ENCODE results near the gene EFEMP2. TPM values are rescaled to one million over a fixed set of nuclear protein-coding genes. Genes with fewer than 3 reads are reported as not detected.
A peak's percentile ranks its signal among the peaks of the same experiment; 100 is the strongest.
"Not testable (repeated sequence)": the region's sequence is repeated elsewhere in the genome, so short reads cannot be mapped to it uniquely, and the experiment has no call there.

EFEMP2 gene
- total RNA-seq, 1 donor from 2014 or later, result 35.0 TPM

DNA sequence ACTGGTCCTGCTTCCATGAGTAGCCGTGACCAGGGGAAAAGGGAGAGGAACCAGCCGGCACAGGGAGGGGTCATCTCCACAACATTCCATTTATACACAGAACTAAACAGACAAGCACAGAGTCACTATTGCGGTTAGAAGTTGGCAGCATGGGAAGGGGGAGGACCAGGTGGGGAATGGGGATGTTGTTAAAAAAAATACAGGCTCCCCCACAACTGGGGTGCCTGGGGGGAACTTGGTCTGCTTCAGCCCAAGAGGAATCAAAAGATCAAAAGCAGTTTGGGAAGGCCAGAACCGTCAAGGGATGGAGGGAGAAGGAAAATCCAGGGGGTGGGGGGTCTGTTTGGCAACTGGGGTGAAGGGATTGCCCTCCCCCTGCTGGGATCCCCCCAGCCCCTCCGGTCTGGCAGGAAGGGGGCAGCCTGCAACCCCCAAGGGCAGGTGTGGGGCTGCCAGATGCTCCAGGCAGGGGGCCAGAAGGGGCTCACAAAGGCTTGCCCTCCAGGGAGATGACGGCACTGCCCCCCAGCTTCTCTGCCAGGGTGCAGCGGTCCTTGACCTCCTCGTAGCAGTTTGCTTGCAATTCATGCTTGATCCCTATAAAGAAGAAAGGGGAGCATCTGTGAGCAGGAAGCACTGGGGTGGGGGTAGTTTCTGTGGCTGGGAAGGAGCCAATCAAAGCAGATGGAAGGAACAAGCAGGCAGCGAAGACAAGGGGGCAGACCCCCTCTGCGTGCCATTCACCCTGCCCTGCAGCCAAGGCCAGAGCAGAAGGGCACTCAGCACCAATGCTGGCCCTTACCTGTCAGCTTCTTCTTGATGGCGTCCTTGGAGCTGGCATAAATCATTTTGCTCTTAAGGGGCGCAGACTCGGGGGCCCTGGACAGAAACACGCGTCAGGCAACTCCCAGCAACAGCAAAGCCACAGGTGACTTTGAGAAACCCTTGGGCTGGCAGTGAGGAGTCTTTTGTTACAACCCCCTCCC lies 17.5 kb downstream of the EFEMP2 start:
- no peak for DNase-seq (ENCODE audit: low read depth)

DNA sequence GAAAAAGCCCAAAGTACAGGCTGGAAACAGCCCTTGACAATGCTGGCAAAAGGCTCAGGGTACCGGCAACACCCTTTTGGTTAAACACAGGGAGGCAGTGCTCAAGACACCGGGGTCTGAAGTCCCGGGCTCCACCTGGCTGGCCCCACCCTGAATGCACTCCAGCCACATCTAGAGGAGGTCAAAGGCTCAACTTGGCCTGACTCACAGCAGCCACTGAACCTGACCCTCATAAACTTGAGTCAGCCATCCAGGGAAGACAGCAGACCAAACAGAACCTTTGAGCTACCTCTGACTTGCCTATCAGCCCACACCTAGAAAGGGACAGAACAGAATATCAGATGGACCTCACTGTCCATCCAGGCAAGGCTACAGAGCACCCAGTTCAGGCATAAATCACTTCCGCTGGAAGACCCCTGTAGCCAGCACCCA lies 18.4 kb downstream of the EFEMP2 start:
- DNase-seq (ENCODE audit: low read depth), result no peak

DNA sequence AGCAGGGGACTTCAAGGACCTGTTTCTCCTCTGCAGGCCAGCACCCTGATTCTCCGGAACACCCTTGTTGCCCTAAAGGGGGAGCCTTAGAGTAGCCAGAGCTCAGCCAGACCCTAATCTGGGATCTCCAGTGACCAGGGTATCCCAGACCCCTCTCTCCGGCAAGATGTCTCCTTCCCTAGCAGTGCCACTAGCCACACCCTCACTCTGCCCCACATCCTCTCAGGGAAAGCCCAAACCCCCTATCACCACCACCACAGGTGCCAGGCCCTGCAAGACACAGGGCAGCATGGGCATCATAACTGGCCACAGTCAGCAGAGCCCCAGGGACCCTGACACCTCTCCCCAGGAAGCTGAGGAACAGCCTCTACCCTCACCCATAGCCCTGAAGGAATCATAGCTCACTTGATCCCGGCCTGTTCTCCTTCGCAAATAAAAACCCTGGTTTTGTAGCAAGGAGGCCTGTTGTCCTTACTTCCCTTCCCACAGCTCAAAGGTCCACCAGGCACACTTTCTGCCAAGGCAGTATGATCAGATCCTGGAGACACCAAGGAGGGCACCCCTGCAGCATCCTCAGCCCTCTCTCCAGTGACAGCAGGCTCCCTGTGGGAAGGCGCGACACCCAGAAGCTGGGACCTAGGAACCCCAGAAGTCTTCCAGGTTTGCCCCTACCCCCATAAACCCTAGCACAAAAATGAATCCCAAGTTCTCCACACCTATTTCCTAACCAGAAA lies 19.2 kb downstream of the EFEMP2 start:
- no peak for DNase-seq (ENCODE audit: low read depth)

DNA sequence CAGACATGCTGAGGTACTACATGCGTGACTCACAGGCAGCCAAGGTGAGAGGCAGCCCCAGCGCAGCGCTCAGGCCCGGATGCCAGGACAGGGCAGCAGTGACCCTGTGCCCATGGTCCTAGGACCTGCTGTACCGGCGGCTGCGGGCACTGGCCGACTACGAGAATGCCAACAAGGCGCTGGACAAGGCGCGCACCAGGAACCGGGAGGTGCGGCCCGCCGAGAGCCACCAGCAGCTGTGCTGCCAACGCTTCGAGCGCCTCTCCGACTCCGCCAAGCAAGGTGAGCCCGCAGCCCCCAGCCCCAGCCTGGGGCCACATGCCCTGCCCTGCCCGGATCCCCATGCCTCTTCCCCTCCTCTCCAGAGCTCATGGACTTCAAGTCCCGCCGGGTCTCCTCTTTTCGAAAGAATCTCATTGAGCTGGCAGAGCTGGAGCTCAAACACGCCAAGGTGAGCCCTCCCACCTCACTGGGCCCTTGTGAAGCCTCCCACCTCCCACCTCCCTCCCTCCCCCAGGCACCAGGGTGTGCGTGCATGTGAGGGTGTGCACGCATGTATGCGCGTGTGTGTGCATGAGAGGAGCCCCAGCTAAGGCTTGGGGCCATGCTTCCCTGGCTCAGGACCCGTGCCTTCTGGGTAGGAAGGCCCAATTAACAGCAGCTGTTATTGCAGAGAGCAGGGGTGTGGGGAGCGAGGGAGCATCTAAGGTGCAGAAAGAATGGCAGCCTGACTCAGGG lies 19.9 kb downstream of the EFEMP2 start:
- no peak for DNase-seq (ENCODE audit: low read depth)

DNA sequence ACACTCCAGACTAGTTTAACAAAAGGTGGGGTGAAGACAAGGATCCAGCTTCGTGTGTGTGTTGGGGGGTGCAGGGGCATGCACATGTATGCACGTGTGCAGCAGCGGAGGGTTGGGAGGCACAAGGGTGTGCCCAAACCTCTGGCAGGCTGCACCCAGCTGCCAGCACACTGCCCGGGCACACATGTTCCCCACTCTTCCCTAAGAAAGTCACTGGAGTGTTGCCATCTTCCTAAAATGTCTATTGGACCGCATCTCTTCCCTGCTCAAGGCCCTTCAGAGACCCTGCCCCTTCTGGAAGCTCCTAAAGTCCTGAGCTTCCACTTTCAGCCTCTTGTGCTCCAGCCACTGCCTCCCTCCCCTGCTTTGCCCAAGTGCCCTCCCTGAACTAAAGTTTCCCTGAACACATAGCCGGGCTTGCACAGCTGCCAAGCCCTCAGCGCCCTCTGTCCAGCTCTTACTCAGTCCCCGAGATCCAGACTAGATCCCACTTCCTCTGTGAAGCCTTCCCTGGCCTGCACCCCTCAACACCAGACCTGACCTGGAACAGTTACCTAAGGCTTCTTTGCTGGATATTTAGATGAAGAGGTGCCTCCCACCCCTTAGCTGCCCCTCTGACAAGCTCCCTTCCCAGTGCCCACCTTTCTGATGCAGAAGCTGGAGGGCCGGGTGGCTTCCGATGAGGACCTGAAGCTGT lies 20.6 kb downstream of the EFEMP2 start:
- DNase-seq (ENCODE audit: low read depth), result no peak

DNA sequence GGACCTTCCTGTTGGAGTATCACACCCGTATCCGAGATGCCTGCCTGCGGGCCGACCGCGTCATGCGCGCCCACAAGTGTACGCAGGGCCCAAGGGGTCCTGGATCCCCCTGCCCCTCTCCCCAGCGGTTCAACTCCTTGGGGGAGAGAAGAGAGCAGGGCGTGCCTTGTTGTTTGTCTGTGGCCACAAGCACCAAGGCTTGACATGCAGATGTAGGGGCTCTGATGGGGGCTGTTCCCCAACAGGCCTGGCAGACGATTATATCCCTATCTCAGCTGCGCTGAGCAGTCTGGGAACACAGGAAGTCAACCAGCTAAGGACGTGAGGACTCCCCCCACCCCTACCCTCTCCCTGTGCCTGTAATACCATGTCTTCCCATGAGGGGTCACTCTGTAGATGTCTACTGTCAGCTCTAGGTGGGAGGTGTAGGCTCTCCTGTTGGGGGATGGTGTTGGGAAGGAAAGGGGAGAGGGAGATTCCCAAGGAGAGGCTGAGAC lies 21.5 kb downstream of the EFEMP2 start:
- no peak for DNase-seq (ENCODE audit: low read depth)

DNA sequence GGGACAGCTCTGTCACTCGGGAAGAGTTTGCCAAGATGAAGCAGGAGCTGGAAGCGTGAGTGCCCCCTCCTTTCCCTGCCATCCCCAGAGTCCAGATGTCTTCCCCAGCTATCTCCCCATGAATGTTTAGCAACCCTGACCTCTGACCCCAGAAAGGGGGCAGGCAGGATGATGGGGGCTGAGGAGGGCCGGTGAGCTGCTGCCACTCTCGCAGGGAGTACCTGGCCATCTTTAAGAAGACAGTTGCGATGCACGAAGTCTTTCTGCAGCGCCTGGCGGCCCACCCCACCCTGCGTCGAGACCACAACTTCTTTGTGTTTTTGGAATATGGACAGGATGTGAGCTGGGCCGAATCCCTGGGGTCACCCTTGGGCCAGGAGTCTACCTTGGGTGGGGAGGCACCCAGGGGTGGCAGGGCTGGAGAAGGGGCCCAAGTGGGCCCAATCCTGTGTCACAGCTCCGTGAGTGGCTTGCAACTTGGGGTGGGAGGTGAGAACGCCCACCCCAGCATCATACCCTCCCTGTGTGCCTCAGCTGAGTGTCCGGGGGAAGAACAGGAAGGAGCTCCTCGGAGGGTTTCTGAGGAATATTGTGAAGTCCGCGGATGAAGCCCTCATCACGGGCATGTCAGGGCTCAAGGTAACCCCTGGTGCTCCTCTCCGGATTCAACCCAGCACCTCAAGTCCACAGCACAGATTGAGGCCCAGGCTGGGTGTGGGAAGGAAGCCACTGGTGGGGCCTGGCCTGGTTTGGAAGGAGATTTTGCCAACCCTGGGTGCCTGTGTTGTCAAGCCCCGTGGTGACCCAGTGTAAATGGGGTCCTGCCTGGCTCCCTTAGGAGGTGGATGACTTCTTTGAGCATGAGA lies 22.1 kb downstream of the EFEMP2 start:
- DNase-seq (ENCODE audit: low read depth), result no peak

DNA sequence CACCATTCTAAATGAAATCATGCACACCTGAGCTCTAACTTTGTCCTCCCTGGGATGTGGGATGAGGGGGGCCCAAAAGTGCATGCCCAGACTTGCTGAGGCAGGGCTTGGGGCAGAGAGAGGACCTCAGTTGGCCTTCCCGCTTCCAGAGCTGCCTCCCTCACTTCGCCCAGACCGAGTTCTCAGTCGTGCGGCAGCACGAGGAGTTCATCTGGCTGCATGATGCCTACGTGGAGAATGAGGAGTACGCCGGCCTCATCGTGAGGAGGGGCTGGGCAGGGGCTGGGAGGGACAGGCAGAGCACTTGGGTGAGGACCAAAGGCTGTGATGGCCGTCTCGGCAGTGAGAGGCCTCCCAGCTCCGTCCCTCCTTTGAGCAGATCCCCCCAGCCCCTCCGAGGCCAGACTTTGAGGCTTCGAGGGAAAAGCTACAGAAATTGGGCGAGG lies 22.8 kb downstream of the EFEMP2 start:
- no peak for DNase-seq (ENCODE audit: low read depth)

DNA sequence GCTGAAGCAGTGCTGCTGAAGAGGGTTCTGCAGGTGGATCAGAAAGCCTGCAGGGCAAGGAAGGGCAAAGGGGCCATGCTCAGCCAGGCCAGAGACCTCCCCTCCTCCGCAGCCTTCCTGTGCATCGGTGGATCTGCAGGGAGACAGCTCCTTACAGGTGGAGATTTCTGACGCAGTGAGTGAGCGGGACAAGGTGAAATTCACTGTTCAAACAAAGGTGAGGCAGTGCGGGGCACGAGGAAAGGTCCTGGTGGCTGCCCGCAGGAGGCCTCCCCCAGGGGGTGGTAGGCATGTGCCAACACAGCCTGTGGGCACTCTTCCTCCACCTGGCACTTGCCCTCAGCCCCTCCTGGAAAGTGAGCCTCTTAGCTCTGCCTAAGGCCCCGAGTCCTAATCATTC lies 23.2 kb downstream of the EFEMP2 start:
- DNase-seq (ENCODE audit: low read depth), result no peak

DNA sequence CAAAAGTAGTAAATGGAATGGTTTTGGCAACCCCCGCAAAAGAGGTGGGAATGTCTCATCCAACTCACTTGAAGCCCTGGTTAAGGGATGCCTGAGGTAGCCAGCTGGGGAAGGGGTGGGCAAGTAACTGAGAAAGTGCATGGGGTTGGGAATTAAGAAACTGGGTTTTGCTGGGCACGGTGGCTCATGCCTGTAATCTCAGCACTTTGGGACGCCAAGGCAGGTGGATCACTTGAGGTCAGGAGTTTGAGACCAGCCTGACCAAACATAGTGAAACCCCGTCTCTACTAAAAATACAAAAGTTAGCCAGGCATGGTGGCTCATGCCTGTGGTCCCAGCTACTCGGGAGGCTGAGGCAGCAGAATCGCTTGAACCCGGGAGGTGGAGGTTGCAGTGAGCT lies 23.9 kb downstream of the EFEMP2 start:
- not testable (repeated sequence) for DNase-seq (ENCODE audit: low read depth)

DNA sequence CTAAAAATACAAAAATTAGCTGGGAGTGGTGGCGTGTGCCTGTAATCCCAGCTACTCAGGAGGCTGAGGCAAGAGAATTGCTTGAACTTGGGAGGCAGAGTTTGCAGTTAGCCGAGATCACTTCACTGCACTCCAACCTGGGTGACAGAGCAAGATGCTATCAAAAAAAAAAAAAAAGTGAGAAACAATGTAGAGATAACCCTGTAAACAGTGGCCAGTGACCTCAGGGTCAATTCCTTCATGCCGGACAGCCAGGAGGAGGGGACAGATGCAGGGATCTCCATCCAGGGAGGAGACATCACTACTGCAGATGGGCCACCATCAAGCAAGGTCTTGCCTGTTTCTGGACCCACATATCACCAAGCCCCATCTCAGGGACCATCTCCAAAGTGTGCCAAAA lies 24.9 kb downstream of the EFEMP2 start:
- DNase-seq (ENCODE audit: low read depth), result no peak

DNA sequence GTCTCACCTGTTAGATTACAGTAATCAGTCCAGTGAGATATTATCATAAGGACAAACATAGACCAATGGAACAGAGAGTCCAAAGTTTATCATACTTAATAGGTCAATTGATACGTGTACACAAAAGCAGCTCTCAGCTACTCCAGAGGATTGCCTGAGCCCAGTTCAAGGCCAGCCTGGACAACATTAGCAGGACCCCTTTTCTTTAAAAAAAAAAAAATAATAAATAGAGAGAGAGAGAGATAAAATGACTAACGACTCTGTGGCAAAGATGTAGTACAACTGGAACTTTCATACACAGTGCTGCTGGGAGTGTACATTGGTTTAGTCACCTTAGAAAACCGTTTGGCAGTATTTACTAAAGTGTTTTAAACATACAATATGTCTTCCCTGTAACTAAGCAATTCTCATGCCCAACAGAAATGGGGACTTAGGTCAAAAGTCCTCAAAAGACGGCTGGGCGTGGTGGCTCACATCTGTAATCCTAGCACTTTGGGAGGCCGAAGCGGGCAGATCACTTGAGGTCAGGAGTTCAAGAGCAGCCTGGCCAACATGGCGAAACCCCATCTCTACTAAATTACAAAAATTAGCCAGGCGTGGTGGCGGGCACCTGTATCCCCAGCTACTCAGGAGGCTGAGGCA lies 28.2 kb downstream of the EFEMP2 start:
- no peak for DNase-seq (ENCODE audit: low read depth)

DNA sequence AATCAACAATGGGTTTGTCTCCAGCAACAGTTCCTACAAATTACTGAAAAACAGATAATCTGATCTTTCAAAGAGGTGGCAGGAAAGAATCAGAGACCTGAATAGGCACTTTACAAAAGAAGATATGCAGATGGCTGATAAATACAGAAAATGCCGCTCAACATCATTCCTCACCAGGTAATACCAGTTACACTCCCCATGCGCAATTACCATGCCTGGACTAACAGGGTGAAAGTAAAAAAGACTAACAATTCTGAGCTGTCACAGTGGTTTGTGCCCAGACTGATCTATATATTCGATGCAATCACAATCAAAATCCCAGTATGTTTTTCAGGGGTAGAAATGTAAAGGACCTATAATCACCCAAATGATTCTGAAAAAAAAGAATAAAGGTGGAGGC lies 28.8 kb downstream of the EFEMP2 start:
- DNase-seq (ENCODE audit: low read depth), result no peak

DNA sequence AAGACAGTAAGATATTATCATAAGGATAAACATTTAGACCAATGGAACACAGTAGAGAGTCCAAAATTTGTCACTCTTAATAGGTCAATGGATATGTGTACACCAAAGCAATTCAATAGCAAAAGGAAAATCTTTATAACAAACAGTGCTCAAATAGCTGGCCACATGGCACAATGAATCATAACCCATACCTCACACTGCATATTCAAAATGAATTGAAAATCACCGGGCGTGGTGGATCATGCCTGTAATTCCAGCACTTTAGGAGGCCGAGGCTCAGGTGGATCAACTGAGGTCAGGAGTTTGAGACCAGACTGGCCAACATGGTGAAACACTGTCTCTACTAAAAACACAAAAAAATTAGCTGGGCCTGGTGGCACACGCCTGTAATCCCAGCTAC lies 30.5 kb downstream of the EFEMP2 start:
- DNase-seq (ENCODE audit: low read depth), result no peak

DNA sequence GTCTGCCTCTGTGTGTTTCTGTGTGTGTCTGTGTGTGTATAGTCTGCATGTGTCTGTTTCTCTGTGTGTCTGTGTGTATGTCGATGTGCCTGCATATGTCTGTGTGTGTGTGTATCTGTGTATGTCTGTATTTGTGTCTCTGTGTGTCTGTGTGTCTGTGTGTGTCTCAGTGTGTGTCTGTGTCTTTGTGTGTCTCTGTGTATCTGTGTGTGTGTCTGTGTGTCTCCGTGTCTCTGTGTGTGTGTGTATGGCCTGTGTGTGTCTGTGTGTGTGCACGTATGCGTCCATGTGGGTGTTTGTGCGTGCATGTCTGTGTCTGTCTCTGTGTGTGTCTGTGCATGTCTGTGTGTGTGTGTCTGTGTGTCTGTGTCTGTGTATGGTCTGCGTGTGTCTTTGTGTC lies 38.4 kb downstream of the EFEMP2 start:
- DNase-seq (ENCODE audit: low read depth), result no peak

DNA sequence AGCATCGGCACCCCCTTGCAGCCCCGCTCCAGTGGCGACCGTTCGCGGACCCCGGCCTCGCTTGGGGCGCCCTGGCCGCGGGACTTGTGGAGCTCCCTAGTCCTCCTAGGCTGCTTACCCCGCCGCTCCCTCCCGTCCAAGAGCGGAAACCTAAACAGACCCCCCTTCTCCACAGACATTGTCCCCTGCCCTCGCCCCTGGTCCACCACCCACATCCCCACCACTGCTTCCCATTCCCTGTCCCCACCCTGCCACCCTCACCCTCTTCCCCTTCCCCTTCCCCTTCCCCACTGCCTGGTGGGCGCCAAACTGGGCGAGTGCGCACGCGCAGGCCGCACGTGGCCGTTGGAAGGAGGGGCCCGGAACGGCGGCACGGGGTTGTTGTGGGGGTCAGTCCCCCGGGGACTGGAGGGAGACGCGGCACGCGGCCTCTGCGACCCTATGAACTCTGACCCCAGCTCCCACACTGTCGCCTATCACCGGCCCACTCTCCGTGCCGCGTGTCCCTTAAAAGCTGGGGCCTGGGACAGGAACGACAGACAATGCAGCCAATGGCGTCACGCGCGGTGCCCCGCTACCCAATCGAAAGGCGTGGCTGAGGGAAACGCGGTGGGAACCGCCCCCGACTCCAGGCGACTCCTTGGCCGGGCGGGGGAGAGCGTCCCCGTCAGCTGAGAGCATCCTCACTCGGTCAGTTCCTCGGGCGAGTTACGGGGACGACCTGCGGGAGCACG lies 39.1 kb downstream of the EFEMP2 start, which contains the start of gene SNX32:
SNX32 (plus strand) TSS at position 667 of the 734 bp plus-strand sequence. CDS start 103 bp downstream, outside the sequence.
- DNase-seq (ENCODE audit: low read depth), result peak; percentile 71

DNA sequence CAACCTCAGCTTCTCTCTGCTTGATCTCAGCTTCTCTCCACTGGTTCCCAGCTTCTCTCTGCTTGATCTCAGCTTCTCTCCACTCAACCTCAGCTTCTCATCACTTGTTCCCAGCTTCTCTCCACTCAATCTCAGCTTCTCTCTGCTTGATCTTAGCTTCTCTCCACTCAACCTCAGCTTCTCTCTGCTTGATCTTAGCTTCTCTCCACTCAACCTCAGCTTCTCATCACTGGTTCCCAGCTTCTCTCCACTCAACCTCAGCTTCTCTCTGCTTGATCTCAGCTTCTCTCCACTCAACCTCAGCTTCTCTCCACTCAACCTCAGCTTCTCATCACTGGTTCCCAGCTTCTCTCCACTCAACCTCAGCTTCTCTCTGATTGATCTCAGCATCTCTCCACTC lies 40.4 kb downstream of the EFEMP2 start:
- not testable (repeated sequence) for DNase-seq (ENCODE audit: low read depth)

DNA sequence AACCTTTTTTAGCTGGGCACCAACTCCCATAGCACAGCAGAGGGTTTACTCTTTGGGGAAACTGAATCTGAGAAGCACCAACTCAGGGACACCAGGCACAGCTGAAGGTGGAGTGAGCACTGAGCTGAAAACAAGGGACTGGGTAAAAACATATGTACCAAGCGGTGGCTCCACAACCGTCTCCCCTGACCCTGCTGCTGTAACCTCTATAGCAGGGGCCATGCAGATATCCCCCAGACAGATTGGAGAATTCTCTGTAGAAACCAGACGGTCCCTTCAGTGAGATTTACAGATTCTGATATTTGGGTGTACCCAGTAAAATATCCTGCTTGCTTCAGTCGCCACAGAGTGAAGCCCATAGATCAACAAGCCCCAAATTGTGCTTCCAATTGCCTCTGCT lies 43.1 kb downstream of the EFEMP2 start:
- DNase-seq (ENCODE audit: low read depth), result no peak
